Measurements from ENCODE around the gene SOS1. TPM values are rescaled to one million over a fixed set of nuclear protein-coding genes. Genes with fewer than 3 reads are reported as not detected.

SOS1 gene
- total RNA-seq = 34.4 and 40.6 TPM in 2 replicates

DNA sequence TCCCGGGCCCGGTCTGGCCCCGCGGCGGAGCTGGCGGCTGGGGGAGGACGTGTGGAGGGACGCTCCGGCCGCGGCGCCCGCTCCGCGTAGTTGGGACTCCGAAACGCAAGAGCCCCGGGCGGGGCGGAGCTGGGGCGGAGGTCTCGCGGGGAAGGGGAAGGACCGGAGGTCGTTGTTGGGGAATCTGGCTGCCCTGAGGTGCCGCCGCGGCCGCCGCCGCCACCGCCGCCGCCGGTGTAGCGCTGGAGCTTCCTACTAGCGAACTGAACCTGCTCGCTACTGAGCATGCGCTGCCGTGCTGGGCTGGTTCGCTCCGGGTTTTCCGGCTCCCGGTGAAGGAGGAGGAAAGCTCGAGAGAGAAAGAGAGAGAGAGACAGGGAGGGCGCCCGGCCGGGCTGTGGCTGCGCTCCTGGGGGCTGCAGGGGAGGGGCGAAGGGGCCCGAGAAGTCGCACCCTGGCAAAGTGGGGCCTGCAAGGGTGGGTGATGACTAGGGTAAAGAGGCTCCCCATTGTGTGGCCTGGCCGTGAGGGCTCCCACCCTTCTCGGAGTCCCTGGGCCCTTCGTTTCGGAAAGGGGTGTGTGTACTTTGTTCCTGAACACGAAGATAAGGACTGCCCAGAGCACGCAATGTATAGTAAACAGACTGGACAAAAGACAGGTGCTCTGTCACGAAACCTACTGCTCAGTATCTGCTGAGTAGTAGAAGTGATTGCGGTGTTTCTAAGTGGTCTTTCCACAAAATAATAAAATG is at the start of gene SOS1:
TSS of gene SOS1 (minus strand) at position 281 of the 752 bp plus-strand sequence. CDS start 629 bp downstream, outside the sequence.

Small RNA genes within 50 kb of the gene (small RNA-seq; reads per million reads assigned to genes)
- not detected for gene HSPE1P13
- gene RF00019 = not detected
- gene RN7SL96P = not detected
- gene RNU6-198P = 0.50 reads per million, percentile 11 among the genes with 10 or more reads in this experiment

Other genes starting within 250 kb of the SOS1 start
- 23.7 and 26.8 TPM in 2 replicates for gene DHX57, start 245.1 kb downstream of the SOS1 start, total RNA-seq
- 26.3 and 30.2 TPM in 2 replicates for gene MORN2, start 245.1 kb downstream of the SOS1 start, total RNA-seq
- gene ARHGEF33, start 231.2 kb downstream of the SOS1 start, total RNA-seq = 1.2 and 1.4 TPM in 2 replicates
- 1.2 and 3.7 TPM in 2 replicates for gene CDKL4, start 122.9 kb upstream of the SOS1 start, total RNA-seq